ENCODE results near the gene MYO9B.

GRCh38 chr19:17160908-17161307 is 85.3 kb downstream of the MYO9B start:
- TF ChIP-seq POLR2A (IDR thresholded peaks at IDR 0.05) (no peak), POLR2AphosphoS5 (IDR thresholded peaks at IDR 0.05; ENCODE audit: insufficient read depth in 1 of 2, low read depth in 1 of 2) (no peak)
- TF ChIP-seq, protein P1, sequence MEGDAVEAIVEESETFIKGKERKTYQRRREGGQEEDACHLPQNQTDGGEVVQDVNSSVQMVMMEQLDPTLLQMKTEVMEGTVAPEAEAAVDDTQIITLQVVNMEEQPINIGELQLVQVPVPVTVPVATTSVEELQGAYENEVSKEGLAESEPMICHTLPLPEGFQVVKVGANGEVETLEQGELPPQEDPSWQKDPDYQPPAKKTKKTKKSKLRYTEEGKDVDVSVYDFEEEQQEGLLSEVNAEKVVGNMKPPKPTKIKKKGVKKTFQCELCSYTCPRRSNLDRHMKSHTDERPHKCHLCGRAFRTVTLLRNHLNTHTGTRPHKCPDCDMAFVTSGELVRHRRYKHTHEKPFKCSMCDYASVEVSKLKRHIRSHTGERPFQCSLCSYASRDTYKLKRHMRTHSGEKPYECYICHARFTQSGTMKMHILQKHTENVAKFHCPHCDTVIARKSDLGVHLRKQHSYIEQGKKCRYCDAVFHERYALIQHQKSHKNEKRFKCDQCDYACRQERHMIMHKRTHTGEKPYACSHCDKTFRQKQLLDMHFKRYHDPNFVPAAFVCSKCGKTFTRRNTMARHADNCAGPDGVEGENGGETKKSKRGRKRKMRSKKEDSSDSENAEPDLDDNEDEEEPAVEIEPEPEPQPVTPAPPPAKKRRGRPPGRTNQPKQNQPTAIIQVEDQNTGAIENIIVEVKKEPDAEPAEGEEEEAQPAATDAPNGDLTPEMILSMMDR (IDR thresholded peaks at IDR 0.05) = no peak

All from vagina (tissue), 2 donors.